Stimulated activated CD8-positive, alpha-beta memory T cell treated with anti-CD3 and anti-CD28 coated beads, Interleukin-4, amount 100 ng/mL, for 48 hours (primary cell): ENCODE measurements around the gene APOA1.

ENCODE experiments used
- DNase-seq: peaks from one replicate; pipeline ENCODE4 v3.0.0-alpha.2; 2020

APOA1 gene

GRCh38 chr11:116837231-116838091 lies at the start of gene APOA1:
TSS of gene APOA1 (minus strand) at chr11:116837622. CDS start at chr11:116837387, 235 bp downstream.
- DNase-seq = no peak

- no peak for DNase-seq
These were observed 48.7 kb upstream of the APOA1 start for GRCh38 chr11:116885951-116886655.

GRCh38 chr11:116882386-116882785 lies 45.0 kb upstream of the APOA1 start:
- no peak for DNase-seq

- no peak for DNase-seq
These were observed 43.7 kb upstream of the APOA1 start for GRCh38 chr11:116881143-116881542.

GRCh38 chr11:116879800-116880625 lies 42.6 kb upstream of the APOA1 start:
- no peak for DNase-seq

- no peak for DNase-seq
These were observed 39.2 kb upstream of the APOA1 start for GRCh38 chr11:116876656-116877055.

DNA sequence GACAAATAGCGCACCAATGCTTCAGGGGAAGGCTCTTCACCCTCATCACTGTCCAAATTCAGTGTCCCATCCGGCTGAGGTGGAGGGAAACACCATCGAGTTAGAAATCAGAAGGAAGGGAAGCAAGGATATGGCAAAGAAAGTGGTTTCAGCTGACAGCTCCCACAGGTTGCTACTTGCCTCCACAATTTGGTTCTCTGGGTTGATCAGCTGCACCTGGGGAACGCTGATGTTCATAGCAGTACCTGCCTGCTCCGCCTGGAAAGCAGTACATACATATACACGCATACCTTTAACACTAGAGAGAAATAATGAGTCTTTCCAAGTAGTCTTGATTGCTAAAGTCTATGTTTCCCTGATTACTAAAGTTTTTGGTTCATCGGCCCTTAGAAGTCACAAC lies 37.8 kb upstream of the APOA1 start:
- DNase-seq = no peak

DNA sequence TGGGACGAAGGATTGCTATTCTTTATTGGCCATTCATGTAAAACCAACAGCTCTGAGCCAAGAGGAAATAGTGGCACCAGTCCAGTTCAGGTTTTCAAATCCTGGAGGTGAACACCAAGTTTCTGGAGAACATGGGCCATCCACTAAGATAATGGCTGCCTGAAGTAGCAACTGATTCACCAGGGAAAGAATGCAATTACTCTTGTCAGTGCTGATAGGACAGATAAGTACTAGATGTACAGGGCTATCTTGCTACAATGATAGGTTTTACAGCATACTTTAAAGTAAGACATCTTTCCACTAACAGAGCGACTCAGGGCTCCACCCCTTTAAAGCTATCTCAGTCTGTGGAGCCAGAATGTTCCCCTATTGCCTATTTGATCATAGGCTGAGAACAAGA lies 36.8 kb upstream of the APOA1 start:
- no peak for DNase-seq

DNA sequence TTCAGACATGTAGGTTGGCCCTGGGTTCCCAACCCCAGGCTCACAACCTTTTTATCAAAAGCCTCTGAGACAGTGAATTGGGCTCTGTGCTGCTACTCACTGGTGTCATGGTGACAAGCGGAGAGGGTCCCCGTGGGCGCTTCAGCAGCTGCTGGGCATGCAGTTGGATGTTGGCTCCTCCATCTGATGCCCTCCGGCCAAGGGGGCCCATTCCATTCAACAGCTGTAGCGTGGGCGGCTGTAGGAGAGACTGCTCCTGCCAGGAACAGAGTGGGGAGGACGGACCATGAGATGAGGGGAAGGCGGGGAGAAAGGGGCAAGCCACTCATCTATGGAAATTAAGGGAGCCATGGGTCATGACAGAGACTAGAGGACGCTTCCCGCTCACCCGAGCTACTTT lies 36.0 kb upstream of the APOA1 start:
- DNase-seq = no peak

DNA sequence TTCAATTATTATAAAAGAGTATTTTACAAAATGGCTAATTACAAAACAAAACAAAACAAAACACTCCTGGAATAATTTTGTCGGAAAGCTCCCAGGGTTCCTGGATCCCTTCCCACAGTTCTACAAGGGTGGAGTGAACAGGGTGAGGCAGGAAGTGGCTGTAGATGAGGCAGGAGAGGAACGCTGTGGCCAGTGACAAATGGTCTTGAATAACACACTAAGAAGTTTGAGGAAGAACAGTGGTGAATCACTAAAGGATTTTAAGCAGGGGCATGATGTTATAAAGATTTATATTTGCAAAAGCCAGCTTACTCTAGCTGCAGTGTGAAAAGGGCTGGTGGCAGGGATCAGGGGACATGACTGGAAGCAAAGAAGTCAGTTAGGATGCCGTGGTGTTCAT lies 33.8 kb upstream of the APOA1 start:
- DNase-seq = no peak

DNA sequence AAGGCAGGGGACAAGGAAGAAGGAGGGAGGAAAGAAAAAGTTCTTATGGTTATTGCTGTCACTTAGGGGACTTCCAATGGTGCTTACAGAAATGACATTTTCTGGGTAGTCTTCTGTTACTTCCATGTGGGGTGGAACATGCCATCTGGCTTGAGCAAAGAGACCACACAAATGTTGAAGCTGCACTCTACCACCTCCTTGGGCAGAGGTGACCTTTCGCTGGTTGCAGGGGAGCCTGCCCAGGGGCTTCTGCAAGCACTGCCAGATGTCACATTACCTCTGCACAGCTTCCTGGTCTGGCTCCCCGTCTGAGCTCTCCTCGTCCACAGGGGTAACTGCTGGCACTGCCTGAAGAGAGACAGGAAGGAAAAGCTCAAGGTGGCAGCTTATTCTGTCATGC lies 32.6 kb upstream of the APOA1 start:
- no peak for DNase-seq

- DNase-seq = no peak
These were observed 32.2 kb upstream of the APOA1 start for GRCh38 chr11:116869610-116870009.

DNA sequence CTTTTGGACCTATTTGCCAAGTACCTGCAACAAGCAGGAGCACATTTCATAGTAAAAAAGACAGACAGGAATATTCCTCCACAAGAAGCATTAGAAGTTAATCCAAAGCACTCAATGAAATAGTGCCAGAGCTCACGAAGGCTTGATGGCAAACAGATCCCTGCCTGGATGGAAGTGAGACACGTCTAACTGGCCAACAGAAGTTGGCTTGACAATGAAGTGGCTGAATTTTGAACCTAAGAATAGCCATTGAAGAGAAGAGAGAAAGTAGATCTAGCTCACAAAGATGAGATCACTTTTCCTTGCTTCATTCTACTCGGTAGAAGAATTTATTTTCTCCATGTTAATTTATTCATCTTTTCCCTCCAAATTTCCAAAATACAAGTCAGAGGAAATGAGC lies 30.6 kb upstream of the APOA1 start:
- no peak for DNase-seq

- no peak for DNase-seq
These were observed 30.2 kb upstream of the APOA1 start for GRCh38 chr11:116867619-116868018.

- no peak for DNase-seq
These were observed 29.5 kb upstream of the APOA1 start for GRCh38 chr11:116866804-116867455.

- no peak for DNase-seq
These were observed 28.3 kb upstream of the APOA1 start for GRCh38 chr11:116865696-116866095.

DNA sequence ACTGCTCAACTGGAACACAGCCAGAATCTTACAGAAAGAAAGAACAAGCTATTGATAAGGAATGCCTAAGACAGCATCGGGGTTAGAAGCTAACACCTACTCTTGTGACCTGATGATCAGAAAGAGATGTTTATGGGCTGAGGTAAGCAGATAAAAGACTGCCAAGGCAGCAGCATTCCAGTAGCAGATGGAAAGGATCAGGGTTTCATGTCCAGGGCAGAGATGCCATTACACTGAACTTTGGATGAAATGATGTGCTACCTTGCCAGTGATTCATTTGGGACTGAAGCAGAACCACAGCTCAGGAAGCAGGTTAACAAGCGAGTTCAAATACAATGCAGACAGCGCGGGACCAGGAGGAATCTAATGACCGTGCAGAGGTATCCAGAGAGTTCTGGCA lies 27.1 kb upstream of the APOA1 start:
- no peak for DNase-seq

DNA sequence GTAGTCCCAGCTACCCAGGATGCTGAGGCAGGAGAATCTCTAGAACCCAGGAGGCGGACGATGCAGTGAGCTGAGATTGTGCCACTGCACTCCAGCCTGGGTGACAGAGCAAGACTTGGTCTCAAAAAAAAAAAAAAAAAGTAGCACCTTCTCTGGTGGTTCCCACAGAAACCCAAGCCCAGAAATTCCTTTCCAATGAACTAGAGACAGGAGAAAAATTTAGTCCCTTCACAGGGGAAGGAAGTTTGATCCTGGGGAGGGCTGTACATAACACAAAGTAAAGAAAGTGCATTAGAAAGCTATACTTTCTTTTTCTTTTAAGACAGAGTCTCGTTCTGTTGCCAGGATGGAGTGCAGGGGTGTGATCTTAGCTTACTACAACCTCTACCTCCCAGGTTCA lies 25.5 kb upstream of the APOA1 start:
- no peak for DNase-seq

DNA sequence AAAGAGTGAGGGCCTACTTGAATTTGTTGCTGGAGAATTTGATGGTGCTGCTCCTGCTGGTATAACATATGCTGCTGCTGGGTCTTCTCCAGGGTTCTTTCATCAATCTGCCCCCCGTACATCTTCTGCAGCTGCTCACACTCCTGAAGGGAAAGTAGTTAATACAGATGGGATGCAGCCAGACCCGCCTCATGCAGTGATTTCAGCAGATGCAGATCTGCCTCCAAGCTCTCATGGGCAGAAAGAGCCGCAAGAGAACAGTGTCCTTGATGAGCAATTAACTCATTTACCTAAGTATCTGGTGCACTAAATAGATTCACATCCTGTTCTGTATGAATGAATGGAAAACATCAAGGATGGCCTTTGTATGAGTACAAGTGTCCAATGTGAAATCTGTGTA lies 24.8 kb upstream of the APOA1 start:
- no peak for DNase-seq

- no peak for DNase-seq
These were observed 24.1 kb upstream of the APOA1 start for GRCh38 chr11:116861539-116861938.

DNA sequence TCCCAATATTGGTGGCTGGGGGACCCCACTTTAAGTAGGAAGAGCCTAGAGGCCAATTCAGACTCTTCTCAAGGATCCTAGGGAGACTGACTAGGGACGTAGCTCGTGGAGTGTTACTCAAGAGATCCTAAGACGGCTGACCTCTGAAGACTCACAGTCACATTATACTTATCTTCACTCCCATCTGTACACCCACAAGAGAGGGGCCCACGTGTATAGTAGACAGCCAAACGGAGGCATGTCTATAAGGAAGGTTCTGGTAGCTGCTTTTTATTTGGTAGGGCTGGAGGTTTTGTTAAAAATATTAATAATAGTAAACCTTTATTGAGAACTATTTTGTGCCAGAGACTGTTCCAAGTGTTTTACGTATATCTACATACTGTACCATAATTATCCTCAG lies 22.9 kb upstream of the APOA1 start:
- DNase-seq = no peak

DNA sequence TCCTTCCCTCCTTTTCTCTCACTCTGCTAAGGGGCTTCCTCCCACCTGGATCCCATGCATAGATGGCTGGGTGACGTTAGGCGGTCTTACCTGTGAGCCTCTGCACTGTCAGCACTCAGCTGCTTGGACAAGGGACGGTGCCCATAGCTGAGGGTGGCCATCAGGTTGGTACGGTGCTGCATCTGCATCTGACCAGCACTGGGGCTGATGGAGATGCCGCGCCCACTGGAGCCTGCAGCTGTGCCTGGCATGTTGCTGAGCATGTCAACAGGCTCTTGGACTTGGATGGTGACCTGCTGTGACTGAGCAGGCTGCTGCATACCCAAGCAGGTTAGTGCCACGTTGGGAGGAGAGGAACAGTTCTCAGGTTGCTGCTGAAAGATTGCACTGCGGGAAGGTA lies 21.8 kb upstream of the APOA1 start:
- DNase-seq = no peak

GRCh38 chr11:116857936-116858335 lies 20.5 kb upstream of the APOA1 start:
- DNase-seq = no peak
